GM12878 (cell line): ENCODE measurements around the gene SUMF1.
"Not testable (repeated sequence)": the region's sequence is repeated elsewhere in the genome, so short reads cannot be mapped to it uniquely, and the experiment has no call there.

ENCODE experiments used
- CTCF ChIP-seq, 3 experiments: IDR thresholded peaks in 2 of 3; conservative IDR thresholded peaks in 1 of 3; 2 replicates each; pipeline ENCODE4 v1.5.1; 2011; ENCODE audit warnings: low read depth in 3 of 3, low read length in 3 of 3, mild to moderate bottlenecking in 3 of 3, control low read depth in 2 of 3, moderate library complexity in 2 of 3, inconsistent platforms in 1 of 3, mixed read lengths in 1 of 3; ENCODE audit not compliant: control insufficient read depth in 2 of 3, insufficient read depth in 1 of 3; ENCODE audit errors: extremely low read depth in 1 of 3
- GATAD2B ChIP-seq: fragments of 450-650 bp; conservative IDR thresholded peaks from 2 replicates; pipeline ENCODE4 v1.6.1; 2017; ENCODE audit warnings: low read depth, mild to moderate bottlenecking, moderate library complexity
- RAD51 ChIP-seq: fragments of 450-650 bp; IDR thresholded peaks from 2 replicates; pipeline ENCODE4 v1.6.1; 2016; ENCODE audit warnings: moderate library complexity, mild to moderate bottlenecking, inconsistent platforms
- RCOR1 ChIP-seq: conservative IDR thresholded peaks from 2 replicates; pipeline ENCODE4 v1.6.1; 2012; ENCODE audit warnings: low read depth, low read length, improper control_type of control experiment
- REST ChIP-seq: IDR thresholded peaks from 2 replicates; pipeline ENCODE4 v1.6.1; 2012; ENCODE audit warnings: mild to moderate bottlenecking, low read depth, low read length
- ZZZ3 ChIP-seq: IDR thresholded peaks from 2 replicates; pipeline ENCODE4 v1.6.1; 2011; ENCODE audit warnings: low read depth; ENCODE audit not compliant: control insufficient read depth, insufficient read length

- TF ChIP-seq RAD51; REST; RCOR1; GATAD2B; CTCF (IDR thresholded peaks at IDR 0.05 in 2 of 3, conservative IDR thresholded peaks at IDR 0.05 in 1 of 3; ENCODE audit: control insufficient read depth in 2 of 3, extremely low read depth in 1 of 3, insufficient read depth in 1 of 3, low read depth in 3 of 3, low read length in 3 of 3); ZZZ3: not testable (repeated sequence)
These were observed 10.3 kb downstream of the SUMF1 start for GRCh38 chr3:4456780-4457179.
